T follicular helper cell (primary cell): Measurements from ENCODE around the gene DPYSL4.

ENCODE experiments used
- DNase-seq: peaks from one replicate; pipeline ENCODE4 v3.0.0-alpha.2; 2020; ENCODE audit warnings: low read depth

DPYSL4 gene

GRCh38 chr10:132228616-132229015 is 41.9 kb downstream of the DPYSL4 start:
- DNase-seq = no peak

GRCh38 chr10:132229096-132229495 is 42.3 kb downstream of the DPYSL4 start:
- DNase-seq = no peak

GRCh38 chr10:132229834-132230556 is 43.2 kb downstream of the DPYSL4 start:
- no peak for DNase-seq

- DNase-seq = no peak
Observed at GRCh38 chr10:132230557-132231210, 43.9 kb downstream of the DPYSL4 start.

- no peak for DNase-seq
Observed at GRCh38 chr10:132231656-132232022, 44.9 kb downstream of the DPYSL4 start.

GRCh38 chr10:132232023-132232951 is 45.5 kb downstream of the DPYSL4 start:
- DNase-seq = no peak

GRCh38 chr10:132232981-132233380 is 46.2 kb downstream of the DPYSL4 start:
- no peak for DNase-seq

- DNase-seq = no peak
Observed at GRCh38 chr10:132233501-132234085, 46.8 kb downstream of the DPYSL4 start.

- no peak for DNase-seq
Observed at GRCh38 chr10:132234860-132235259, 48.1 kb downstream of the DPYSL4 start.

GRCh38 chr10:132236161-132236560 is 49.4 kb downstream of the DPYSL4 start:
- no peak for DNase-seq

GRCh38 chr10:132236881-132237280 is 50.1 kb downstream of the DPYSL4 start:
- DNase-seq = no peak

GRCh38 chr10:132237396-132237795 is 50.6 kb downstream of the DPYSL4 start:
- DNase-seq = no peak

GRCh38 chr10:132237871-132238270 is 51.1 kb downstream of the DPYSL4 start:
- no peak for DNase-seq

- DNase-seq = no peak
Observed at GRCh38 chr10:132238371-132239125, 51.8 kb downstream of the DPYSL4 start.

GRCh38 chr10:132239126-132240031 is 52.6 kb downstream of the DPYSL4 start:
- DNase-seq = no peak

- no peak for DNase-seq
Observed at GRCh38 chr10:132240156-132240555, 53.4 kb downstream of the DPYSL4 start.

- DNase-seq = no peak
Observed at GRCh38 chr10:132240581-132240980, 53.8 kb downstream of the DPYSL4 start.

- no peak for DNase-seq
Observed at GRCh38 chr10:132241086-132241485, 54.3 kb downstream of the DPYSL4 start.

- DNase-seq = no peak
Observed at GRCh38 chr10:132241496-132241895, 54.7 kb downstream of the DPYSL4 start.

GRCh38 chr10:132242103-132242840 is 55.5 kb downstream of the DPYSL4 start:
- no peak for DNase-seq
